Adipose tissue (tissue), 3 donors: ENCODE data around the gene ATE1. TPM values are rescaled to one million over a fixed set of nuclear protein-coding genes. Genes with fewer than 3 reads are reported as not detected.
"Not testable (repeated sequence)": the region's sequence is repeated elsewhere in the genome, so short reads cannot be mapped to it uniquely, and the experiment has no call there.

ENCODE experiments used
- H3K27ac ChIP-seq: one replicate; pipeline ENCODE4 v1.5.1; 2013; ENCODE audit warnings: low read depth, low read length
- WGBS, 3 donors: extraction: QIAGEN DNeasy Blood & Tissue Kit; methylation state at CpG; one replicate each; pipeline ENCODE4 v1.1.7; 2013; 5-methylcytosine and 5-hydroxymethylcytosine counted together
- polyA plus RNA-seq, 3 donors: library from polyadenylated mRNA; stranded (reverse); fragments of 200-250 nt; gene quantifications; one replicate each; pipeline ENCODE4 v1.2.3, GENCODE V29; 2013
- donor health status: healthy with polysubstance abuse.
- donor health status: Bipolar disorder and iron deficiency.
- donor health status: healthy.

ATE1 gene
- polyA plus RNA-seq, 3 donors: 3.0 to 8.6 (median 8.0) TPM

GRCh38 chr10:121844537-121844936, 83.3 kb downstream of the ATE1 start:
- no peak overlapping the region for H3K27ac ChIP-seq
- 62 to 83% (median 80%) methylated on average over 3 of the region's 3 CpGs for WGBS, 3 donors

GRCh38 chr10:121843379-121843778, 84.5 kb downstream of the ATE1 start:
- WGBS, 3 donors: 77 to 99% (median 99%) methylated on average over 2 of the region's 2 CpGs
- H3K27ac ChIP-seq: no peak overlapping the region

GRCh38 chr10:121841862-121842261, 86.0 kb downstream of the ATE1 start:
- H3K27ac ChIP-seq: no peak overlapping the region

GRCh38 chr10:121838931-121839330, 88.9 kb downstream of the ATE1 start:
- no peak overlapping the region for H3K27ac ChIP-seq
- WGBS, 3 donors: 84 to 90% (median 89%) methylated on average over 4 of the region's 4 CpGs

GRCh38 chr10:121838149-121838548, 89.7 kb downstream of the ATE1 start:
- 54 to 89% (median 60%) methylated on average over 3 to 4 of the region's 4 CpGs for WGBS, 3 donors
- no peak overlapping the region for H3K27ac ChIP-seq

GRCh38 chr10:121836171-121836570, 91.7 kb downstream of the ATE1 start:
- no peak overlapping the region for H3K27ac ChIP-seq
- WGBS, 3 donors: 91 to 95% (median 92%) methylated on average over 6 of the region's 6 CpGs

GRCh38 chr10:121835376-121835775, 92.5 kb downstream of the ATE1 start:
- no peak overlapping the region for H3K27ac ChIP-seq
- 56 to 76% (median 66%) methylated on average over 2 of the region's 2 CpGs for WGBS, 3 donors

GRCh38 chr10:121834757-121835156, 93.1 kb downstream of the ATE1 start:
- WGBS, 3 donors: 76 to 93% (median 92%) methylated on average over 4 of the region's 4 CpGs
- no peak overlapping the region for H3K27ac ChIP-seq

- H3K27ac ChIP-seq: no peak overlapping the region
- WGBS, 3 donors: 35 to 51% (median 45%) methylated on average over 1 of the region's 1 CpG
These were observed 94.4 kb downstream of the ATE1 start for GRCh38 chr10:121833387-121833786.

GRCh38 chr10:121832647-121833046, 95.2 kb downstream of the ATE1 start:
- no peak overlapping the region for H3K27ac ChIP-seq
- WGBS, 3 donors: 92 to 99% (median 97%) methylated on average over 3 of the region's 3 CpGs

GRCh38 chr10:121831777-121832176, 96.1 kb downstream of the ATE1 start:
- WGBS, 3 donors: 88 to 90% (median 89%) methylated on average over 1 of the region's 1 CpG
- H3K27ac ChIP-seq: no peak overlapping the region

- WGBS, 3 donors: 88 to 94% (median 90%) methylated on average over 6 of the region's 6 CpGs
- no peak overlapping the region for H3K27ac ChIP-seq
These were observed 96.6 kb downstream of the ATE1 start for GRCh38 chr10:121831237-121831636.

- H3K27ac ChIP-seq: no peak overlapping the region
- 89 to 95% (median 94%) methylated on average over 2 of the region's 2 CpGs for WGBS, 3 donors
These were observed 97.7 kb downstream of the ATE1 start for GRCh38 chr10:121830101-121830500.

- H3K27ac ChIP-seq: no peak overlapping the region
- WGBS, 3 donors: 88 to 89% (median 89%) methylated on average over 5 of the region's 5 CpGs
These were observed 99.8 kb downstream of the ATE1 start for GRCh38 chr10:121828045-121828444.

- H3K27ac ChIP-seq: not testable (repeated sequence)
- WGBS, 3 donors: 97 to 99% (median 98%) methylated on average over 5 of the region's 5 CpGs
These were observed 101.1 kb downstream of the ATE1 start for GRCh38 chr10:121826773-121827172.

- WGBS, 3 donors: 63 to 69% (median 66%) methylated on average over 5 of the region's 5 CpGs
- H3K27ac ChIP-seq: no peak overlapping the region
These were observed 103.8 kb downstream of the ATE1 start for GRCh38 chr10:121823993-121824463.

GRCh38 chr10:121822724-121823123, 105.1 kb downstream of the ATE1 start:
- WGBS, 3 donors: 87 to 93% (median 92%) methylated on average over 3 of the region's 3 CpGs
- no peak overlapping the region for H3K27ac ChIP-seq

GRCh38 chr10:121822180-121822579, 105.7 kb downstream of the ATE1 start:
- H3K27ac ChIP-seq: no peak overlapping the region
- WGBS, 3 donors: 69 to 95% (median 88%) methylated on average over 1 of the region's 1 CpG

- no peak overlapping the region for H3K27ac ChIP-seq
- WGBS, 3 donors: 82 to 88% (median 82%) methylated on average over 2 of the region's 2 CpGs
These were observed 108.8 kb downstream of the ATE1 start for GRCh38 chr10:121819049-121819448.

- WGBS, 3 donors: 45 to 67% (median 64%) methylated on average over 2 of the region's 2 CpGs
- H3K27ac ChIP-seq: no peak overlapping the region
These were observed 109.2 kb downstream of the ATE1 start for GRCh38 chr10:121818599-121818998.

GRCh38 chr10:121816197-121816596, 111.6 kb downstream of the ATE1 start:
- 95 to 96% (median 95%) methylated on average over 1 of the region's 1 CpG for WGBS, 3 donors

More at GRCh38 chr10:121816197-121816596, 111.6 kb downstream of the ATE1 start:
- H3K27ac ChIP-seq: no peak overlapping the region
